Measurements from ENCODE around the gene PDZD2.
"Not testable (repeated sequence)": the region's sequence is repeated elsewhere in the genome, so short reads cannot be mapped to it uniquely, and the experiment has no call there.

PDZD2 gene

GRCh38 chr5:32020946-32021345 is 382.0 kb downstream of the PDZD2 start:
- no peak for DNase-seq

- DNase-seq: no peak
These were observed 382.8 kb downstream of the PDZD2 start for GRCh38 chr5:32021771-32022170.

- no peak for DNase-seq
These were observed 383.7 kb downstream of the PDZD2 start for GRCh38 chr5:32022638-32023037.

- no peak for DNase-seq
These were observed 384.9 kb downstream of the PDZD2 start for GRCh38 chr5:32023816-32024215.

GRCh38 chr5:32024751-32025150 is 385.8 kb downstream of the PDZD2 start:
- DNase-seq: no peak

- no peak for DNase-seq
These were observed 388.3 kb downstream of the PDZD2 start for GRCh38 chr5:32027093-32027716.

GRCh38 chr5:32027717-32028458 is 389.0 kb downstream of the PDZD2 start:
- DNase-seq: no peak

- DNase-seq: no peak
These were observed 390.3 kb downstream of the PDZD2 start for GRCh38 chr5:32029261-32029660.

- DNase-seq: no peak
These were observed 390.9 kb downstream of the PDZD2 start for GRCh38 chr5:32029781-32030180.

GRCh38 chr5:32030222-32030621 is 391.3 kb downstream of the PDZD2 start:
- DNase-seq: no peak

GRCh38 chr5:32030686-32031085 is 391.8 kb downstream of the PDZD2 start:
- no peak for DNase-seq

- DNase-seq: no peak
These were observed 392.2 kb downstream of the PDZD2 start for GRCh38 chr5:32031089-32031488.

- DNase-seq: no peak
These were observed 399.6 kb downstream of the PDZD2 start for GRCh38 chr5:32038523-32038922.

- not testable (repeated sequence) for DNase-seq
These were observed 400.2 kb downstream of the PDZD2 start for GRCh38 chr5:32039133-32039532.

GRCh38 chr5:32039601-32040000 is 400.7 kb downstream of the PDZD2 start:
- DNase-seq: not testable (repeated sequence)

GRCh38 chr5:32040181-32040695 is 401.3 kb downstream of the PDZD2 start:
- not testable (repeated sequence) for DNase-seq

- no peak for DNase-seq
These were observed 403.6 kb downstream of the PDZD2 start for GRCh38 chr5:32042551-32042961.

GRCh38 chr5:32043105-32043504 is 404.2 kb downstream of the PDZD2 start:
- no peak for DNase-seq

- DNase-seq: no peak
These were observed 405.5 kb downstream of the PDZD2 start for GRCh38 chr5:32044434-32044833.

GRCh38 chr5:32044939-32045338 is 406.0 kb downstream of the PDZD2 start:
- DNase-seq: no peak

GRCh38 chr5:32047056-32047455 is 408.1 kb downstream of the PDZD2 start:
- DNase-seq: no peak

- DNase-seq: no peak
These were observed 412.9 kb downstream of the PDZD2 start for GRCh38 chr5:32051796-32052195.

GRCh38 chr5:32055891-32056866 is 417.2 kb downstream of the PDZD2 start:
- no peak for DNase-seq

All from activated naive CD4-positive, alpha-beta T cell (primary cell).